Stimulated activated CD4-positive, alpha-beta T cell treated with anti-CD3 and anti-CD28 coated beads, Interleukin-4, amount 100 ng/mL, for 24 hours (primary cell): Measurements from ENCODE around the gene KSR2.
"Not testable (repeated sequence)": the region's sequence is repeated elsewhere in the genome, so short reads cannot be mapped to it uniquely, and the experiment has no call there.

Experiments
- DNase-seq: peaks from one replicate; pipeline ENCODE4 v3.0.0-alpha.2; 2020

The KSR2 gene

GRCh38 chr12:117967512-117967911, 1.3 kb downstream of the KSR2 start:
- DNase-seq, result no peak

GRCh38 chr12:117967043-117967442, 1.7 kb downstream of the KSR2 start:
- no peak for DNase-seq

GRCh38 chr12:117966511-117966910, 2.3 kb downstream of the KSR2 start:
- no peak for DNase-seq

- no peak for DNase-seq
Observed at GRCh38 chr12:117963836-117964235, 5.0 kb downstream of the KSR2 start.

- DNase-seq, result no peak
Observed at GRCh38 chr12:117936722-117937484, 31.9 kb downstream of the KSR2 start.

- DNase-seq, result no peak
Observed at GRCh38 chr12:117933545-117933944, 35.2 kb downstream of the KSR2 start.

GRCh38 chr12:117926391-117926899, 42.3 kb downstream of the KSR2 start:
- no peak for DNase-seq

GRCh38 chr12:117921929-117922777, 46.6 kb downstream of the KSR2 start:
- DNase-seq, result no peak

GRCh38 chr12:117919479-117919878, 49.3 kb downstream of the KSR2 start:
- DNase-seq, result no peak

- DNase-seq, result no peak
Observed at GRCh38 chr12:117914686-117915085, 54.1 kb downstream of the KSR2 start.

- no peak for DNase-seq
Observed at GRCh38 chr12:117912756-117913155, 56.0 kb downstream of the KSR2 start.

GRCh38 chr12:117908411-117908810, 60.4 kb downstream of the KSR2 start:
- no peak for DNase-seq

GRCh38 chr12:117907108-117907689, 61.6 kb downstream of the KSR2 start:
- no peak for DNase-seq

GRCh38 chr12:117904051-117904450, 64.7 kb downstream of the KSR2 start:
- DNase-seq, result no peak

- no peak for DNase-seq
Observed at GRCh38 chr12:117903110-117903840, 65.5 kb downstream of the KSR2 start.

- no peak for DNase-seq
Observed at GRCh38 chr12:117901631-117902030, 67.2 kb downstream of the KSR2 start.

GRCh38 chr12:117900561-117900960, 68.2 kb downstream of the KSR2 start:
- no peak for DNase-seq

GRCh38 chr12:117897372-117898161, 71.2 kb downstream of the KSR2 start:
- DNase-seq, result no peak

- DNase-seq, result no peak
Observed at GRCh38 chr12:117896009-117896408, 72.8 kb downstream of the KSR2 start.

GRCh38 chr12:117892441-117892840, 76.3 kb downstream of the KSR2 start:
- DNase-seq, result no peak

- DNase-seq, result not testable (repeated sequence)
Observed at GRCh38 chr12:117891265-117891664, 77.5 kb downstream of the KSR2 start.

- no peak for DNase-seq
Observed at GRCh38 chr12:117890644-117891043, 78.1 kb downstream of the KSR2 start.
